HepG2 (cell line): ENCODE data around the gene PKIB. TPM values are rescaled to one million over a fixed set of nuclear protein-coding genes. Genes with fewer than 3 reads are reported as not detected.

Experiments used
- ATAC-seq: fragments of 200-7000 bp; cut with Tn5 transposase; 3 replicates; pipeline ENCODE4 v1.9.1; 2020; ENCODE audit warnings: mild to moderate bottlenecking, moderate library complexity
- BruUV-seq: library from RNA; stranded (reverse); fragments of 400-500 nt; replicated peaks from 2 replicates; lab custom pipeline; 2021; lab: Mats Ljungman, UMichigan
- CTCF ChIA-PET: fragments of 300-600 bp; formaldehyde crosslinking; extraction: SDS; loops from one replicate; lab custom pipeline; 2021; ENCODE audit warnings: low total read pairs, inconsistent platforms, low intra/inter-chr PET ratio; lab: Yijun Ruan, JAX
- POLR2A ChIA-PET: fragments of 350-600 bp; sonication (Branson Sonifier 250); formaldehyde crosslinking; loops from one replicate; lab custom pipeline; 2020; ENCODE audit warnings: antibody characterized with exemption, inconsistent platforms; lab: Yijun Ruan, JAX
- DNase-seq: peaks from one replicate; pipeline ENCODE4 v3.0.0-alpha.2; 2015; ENCODE audit warnings: low spot score
- FAIRE-seq: peaks from 3 replicates; lab custom pipeline; 2011; peaks lifted over from hg19 to GRCh38; lab: Jason Lieb, UNC
- H2AFZ ChIP-seq: one replicate; pipeline ENCODE4 v1.6.1; 2011; ENCODE audit warnings: low read length, inconsistent platforms
- H3K27ac ChIP-seq: fragments of 300-600 bp; 3 replicates; pipeline ENCODE4 v1.8.0; 2011; ENCODE audit warnings: mixed run types, mild to moderate bottlenecking, mixed read lengths, low read length, inconsistent platforms; ENCODE audit not compliant: insufficient read depth; ENCODE audit errors: extremely low read length
- H3K27me3 ChIP-seq, 2 experiments: fragments of 200-600 bp in 1 of 2; 2 replicates in 1 of 2; 3 replicates in 1 of 2; pipeline versions ENCODE4 v1.6.0 to v1.8.0; 2011; ENCODE audit warnings: low read length in 2 of 2, mild to moderate bottlenecking in 2 of 2, moderate library complexity in 2 of 2, inconsistent platforms in 1 of 2; ENCODE audit not compliant: insufficient read depth in 2 of 2, control insufficient read depth in 1 of 2
- H3K36me3 ChIP-seq, 2 experiments: fragments of 200-600 bp in 1 of 2; replicated peaks in 1 of 2; 2 replicates in 1 of 2; 3 replicates in 1 of 2; pipeline versions ENCODE4 v1.5.1 to v1.8.0; 2011; ENCODE audit warnings: low read length in 2 of 2, inconsistent platforms in 1 of 2; ENCODE audit not compliant: insufficient read depth in 2 of 2, control insufficient read depth in 1 of 2
- H3K4me1 ChIP-seq: 2 replicates; pipeline ENCODE4 v1.5.1; 2012; ENCODE audit warnings: low read length, inconsistent platforms; ENCODE audit not compliant: insufficient read depth
- H3K4me2 ChIP-seq: 2 replicates; pipeline ENCODE4 v1.6.0; 2011; ENCODE audit warnings: low read depth, low read length, inconsistent platforms
- H3K4me3 ChIP-seq, 3 experiments: fragments of 200-600 bp in 1 of 3; sonication (generic), shearing (Covaris generic) in 1 of 3; replicated peaks in 1 of 3; 2 replicates each; pipeline ENCODE4 v1.5.1; 2011 to 2016; ENCODE audit warnings: low read length in 3 of 3, inconsistent platforms in 2 of 3, low read depth in 2 of 3, mild to moderate bottlenecking in 2 of 3, control low read depth in 1 of 3, mixed read lengths in 1 of 3; ENCODE audit not compliant: insufficient read depth in 1 of 3
- H3K79me2 ChIP-seq: one replicate; pipeline ENCODE4 v1.6.1; 2011; ENCODE audit warnings: low read length, inconsistent platforms; ENCODE audit not compliant: insufficient read depth
- H3K9ac ChIP-seq: 2 replicates; pipeline ENCODE4 v1.6.0; 2011; ENCODE audit warnings: mild to moderate bottlenecking, low read depth, low read length, inconsistent platforms; ENCODE audit not compliant: insufficient read depth
- H3K9me3 ChIP-seq: 2 replicates; pipeline ENCODE4 v1.5.1; 2012; ENCODE audit warnings: mild to moderate bottlenecking, low read length
- H4K20me1 ChIP-seq: 2 replicates; pipeline ENCODE4 v1.6.0; 2011; ENCODE audit warnings: inconsistent platforms, mild to moderate bottlenecking, low read length, moderate library complexity; ENCODE audit not compliant: insufficient read depth
- CBX5 ChIP-seq: sonication (generic); formaldehyde crosslinking; IDR thresholded peaks from 2 replicates; pipeline ENCODE4 v1.4.0; 2020; ENCODE audit warnings: missing genetic modification reagents, borderline replicate concordance
- HDAC6 ChIP-seq: fragments of 200-600 bp; sonication (generic); IDR thresholded peaks from 2 replicates; pipeline ENCODE4 v1.7.0; 2017; ENCODE audit warnings: mild to moderate bottlenecking, antibody characterized with exemption, low read length, low read depth
- KMT2B ChIP-seq: IDR thresholded peaks from 2 replicates; pipeline ENCODE4 v1.6.1; 2016; ENCODE audit warnings: missing genetic modification reagents, missing compliant biosample characterization
- LBX2 ChIP-seq: sonication (generic); formaldehyde crosslinking; IDR thresholded peaks from 2 replicates; pipeline ENCODE4 v1.5.0; 2020; ENCODE audit warnings: missing genetic modification reagents, mild to moderate bottlenecking, borderline replicate concordance
- SMARCC2 ChIP-seq: fragments of 450-650 bp; IDR thresholded peaks from 2 replicates; pipeline ENCODE4 v1.6.1; 2017; ENCODE audit warnings: antibody characterized with exemption, mild to moderate bottlenecking
- SNAPC2 ChIP-seq: sonication (generic); formaldehyde crosslinking; IDR thresholded peaks from 2 replicates; pipeline ENCODE4 v1.8.1; 2022; ENCODE audit warnings: mild to moderate bottlenecking, missing genetic modification reagents
- TRAFD1 ChIP-seq: sonication (generic); formaldehyde crosslinking; IDR thresholded peaks from 2 replicates; pipeline ENCODE4 v1.5.1; 2020; ENCODE audit warnings: missing genetic modification reagents, mild to moderate bottlenecking, borderline replicate concordance
- ZNF781 ChIP-seq: sonication (generic); formaldehyde crosslinking; IDR thresholded peaks from 2 replicates; pipeline ENCODE4 v1.5.1; 2020; ENCODE audit warnings: borderline replicate concordance, mild to moderate bottlenecking, missing genetic modification reagents; ENCODE audit errors: not compliant biosample characterization
- ZSCAN29 ChIP-seq: sonication (generic); formaldehyde crosslinking; conservative IDR thresholded peaks from 2 replicates; pipeline ENCODE4 v1.4.0; 2020; ENCODE audit warnings: mild to moderate bottlenecking, missing genetic modification reagents
- WGBS: methylation state at CpG from one replicate; pipeline ENCODE4 v1.1.6; 2017; ENCODE audit warnings: low lambda C conversion rate; 5-methylcytosine and 5-hydroxymethylcytosine counted together
- in situ Hi-C: cut with HindIII; loops from 2 replicates; pipeline ENCODE4 v1.10.0; 2017; ENCODE audit warnings: low pct_unique_long_range_greater_than_20kb; ENCODE audit not compliant: extremely low pct_ligation_motif_present
- intact Hi-C: fragments of 100-400 bp; cut with micrococcal nuclease; formaldehyde crosslinking; loops from one replicate; pipeline ENCODE4 v1.10.0; 2022; ENCODE audit not compliant: unreplicated experiment
- polyA plus RNA-seq, 8 experiments: library from polyadenylated mRNA; depleted of rRNA in 3 of 8; stranded (reverse) in 7 of 8; unstranded in 1 of 8; fragments of >200 nt; fragmentation: Illumina TruSeq in 4 of 8; extraction: Trizol in 4 of 8; gene quantifications; 2 replicates each; pipeline versions ENCODE4 v1.2.1 to v1.2.3, GENCODE V29; 2011 to 2016; ENCODE audit warnings: low read depth in 4 of 8, missing spikeins in 1 of 8, mixed read lengths in 1 of 8; ENCODE audit not compliant: insufficient read depth in 1 of 8
- total RNA-seq, 5 experiments: library from RNA; depleted of rRNA; stranded (reverse); fragments of >200 nt; fragmentation: Illumina TruSeq; extraction: Trizol; gene quantifications; 2 replicates each; pipeline ENCODE4 v1.2.3, GENCODE V29; 2016; ENCODE audit warnings: low read depth in 1 of 5
- TF ChIP-seq, protein P1 (sequence below): fragments of 450-650 bp; IDR thresholded peaks from 2 replicates; pipeline ENCODE4 v1.6.1; 2016
- TF ChIP-seq, protein P2 (sequence below): IDR thresholded peaks from 2 replicates; pipeline ENCODE4 v1.6.1; 2012; ENCODE audit warnings: inconsistent platforms
- TF ChIP-seq, protein P3 (sequence below): sonication (generic); formaldehyde crosslinking; IDR thresholded peaks from 2 replicates; pipeline ENCODE4 v1.9.0; 2022; ENCODE audit warnings: missing genetic modification reagents, mild to moderate bottlenecking, borderline replicate concordance

The PKIB gene
- total and polyA plus RNA-seq, 2 of the 13 experiments (the other 11 are each of a cell fraction or from before 2014, with no cell fraction given): 1.4 to 1.5 TPM

- ChIA-PET CTCF (no interaction called here), POLR2A (no interaction called here)
- BruUV-seq: no TSS peak
- ATAC-seq: no peak
- no peaks in the 10 kb centered on the region for H3K27me3 ChIP-seq
- no peaks in the 10 kb centered on the region for H3K4me1 ChIP-seq
- in situ Hi-C loops (no loop called here), intact Hi-C loops (loop anchor here (10.0 kb wide), 1 partner anchor 218 kb away; no protein-coding TSS in a partner anchor)
- DNase-seq: no peak
- H3K4me3 ChIP-seq: no peak overlapping the region
- FAIRE-seq: no peak
- WGBS: 21% methylated on average over 3 of the region's 3 CpGs
- H3K9ac ChIP-seq: no peak overlapping the region
- H3K9me3 ChIP-seq: no peaks in the 10 kb centered on the region
- H4K20me1 ChIP-seq: no peaks in the 10 kb centered on the region
- H3K79me2 ChIP-seq: no peaks in the 10 kb centered on the region
- H3K27ac ChIP-seq: no peak overlapping the region
- H3K4me2 ChIP-seq: no peak overlapping the region
- no peaks in the 10 kb centered on the region for H3K36me3 ChIP-seq
- no peak overlapping the region for H2AFZ ChIP-seq
- no peak for TF ChIP-seq TRAFD1 (CRISPR knock-in tag)
- TF ChIP-seq, protein P1, sequence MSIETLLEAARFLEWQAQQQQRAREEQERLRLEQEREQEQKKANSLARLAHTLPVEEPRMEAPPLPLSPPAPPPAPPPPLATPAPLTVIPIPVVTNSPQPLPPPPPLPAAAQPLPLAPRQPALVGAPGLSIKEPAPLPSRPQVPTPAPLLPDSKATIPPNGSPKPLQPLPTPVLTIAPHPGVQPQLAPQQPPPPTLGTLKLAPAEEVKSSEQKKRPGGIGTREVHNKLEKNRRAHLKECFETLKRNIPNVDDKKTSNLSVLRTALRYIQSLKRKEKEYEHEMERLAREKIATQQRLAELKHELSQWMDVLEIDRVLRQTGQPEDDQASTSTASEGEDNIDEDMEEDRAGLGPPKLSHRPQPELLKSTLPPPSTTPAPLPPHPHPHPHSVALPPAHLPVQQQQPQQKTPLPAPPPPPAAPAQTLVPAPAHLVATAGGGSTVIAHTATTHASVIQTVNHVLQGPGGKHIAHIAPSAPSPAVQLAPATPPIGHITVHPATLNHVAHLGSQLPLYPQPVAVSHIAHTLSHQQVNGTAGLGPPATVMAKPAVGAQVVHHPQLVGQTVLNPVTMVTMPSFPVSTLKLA: no peak
- TF ChIP-seq SMARCC2: no peak
- TF ChIP-seq KMT2B (CRISPR knock-in tag): no peak
- TF ChIP-seq, protein P2, sequence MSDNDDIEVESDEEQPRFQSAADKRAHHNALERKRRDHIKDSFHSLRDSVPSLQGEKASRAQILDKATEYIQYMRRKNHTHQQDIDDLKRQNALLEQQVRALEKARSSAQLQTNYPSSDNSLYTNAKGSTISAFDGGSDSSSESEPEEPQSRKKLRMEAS: no peak
- no peak for TF ChIP-seq SNAPC2 (CRISPR knock-in tag)
- TF ChIP-seq ZSCAN29 (CRISPR knock-in tag): no peak
- no peak for TF ChIP-seq HDAC6
- TF ChIP-seq LBX2 (CRISPR knock-in tag): no peak
- TF ChIP-seq ZNF781 (CRISPR knock-in tag): no peak
- TF ChIP-seq, protein P3, sequence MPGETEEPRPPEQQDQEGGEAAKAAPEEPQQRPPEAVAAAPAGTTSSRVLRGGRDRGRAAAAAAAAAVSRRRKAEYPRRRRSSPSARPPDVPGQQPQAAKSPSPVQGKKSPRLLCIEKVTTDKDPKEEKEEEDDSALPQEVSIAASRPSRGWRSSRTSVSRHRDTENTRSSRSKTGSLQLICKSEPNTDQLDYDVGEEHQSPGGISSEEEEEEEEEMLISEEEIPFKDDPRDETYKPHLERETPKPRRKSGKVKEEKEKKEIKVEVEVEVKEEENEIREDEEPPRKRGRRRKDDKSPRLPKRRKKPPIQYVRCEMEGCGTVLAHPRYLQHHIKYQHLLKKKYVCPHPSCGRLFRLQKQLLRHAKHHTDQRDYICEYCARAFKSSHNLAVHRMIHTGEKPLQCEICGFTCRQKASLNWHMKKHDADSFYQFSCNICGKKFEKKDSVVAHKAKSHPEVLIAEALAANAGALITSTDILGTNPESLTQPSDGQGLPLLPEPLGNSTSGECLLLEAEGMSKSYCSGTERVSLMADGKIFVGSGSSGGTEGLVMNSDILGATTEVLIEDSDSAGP (CRISPR knock-in tag): no peak
- no peak for TF ChIP-seq CBX5 (CRISPR knock-in tag)
Observed at GRCh38 chr6:122616877-122617276, 6.7 kb downstream of the PKIB start.
